ENCODE results near the gene TEAD1.

DNA sequence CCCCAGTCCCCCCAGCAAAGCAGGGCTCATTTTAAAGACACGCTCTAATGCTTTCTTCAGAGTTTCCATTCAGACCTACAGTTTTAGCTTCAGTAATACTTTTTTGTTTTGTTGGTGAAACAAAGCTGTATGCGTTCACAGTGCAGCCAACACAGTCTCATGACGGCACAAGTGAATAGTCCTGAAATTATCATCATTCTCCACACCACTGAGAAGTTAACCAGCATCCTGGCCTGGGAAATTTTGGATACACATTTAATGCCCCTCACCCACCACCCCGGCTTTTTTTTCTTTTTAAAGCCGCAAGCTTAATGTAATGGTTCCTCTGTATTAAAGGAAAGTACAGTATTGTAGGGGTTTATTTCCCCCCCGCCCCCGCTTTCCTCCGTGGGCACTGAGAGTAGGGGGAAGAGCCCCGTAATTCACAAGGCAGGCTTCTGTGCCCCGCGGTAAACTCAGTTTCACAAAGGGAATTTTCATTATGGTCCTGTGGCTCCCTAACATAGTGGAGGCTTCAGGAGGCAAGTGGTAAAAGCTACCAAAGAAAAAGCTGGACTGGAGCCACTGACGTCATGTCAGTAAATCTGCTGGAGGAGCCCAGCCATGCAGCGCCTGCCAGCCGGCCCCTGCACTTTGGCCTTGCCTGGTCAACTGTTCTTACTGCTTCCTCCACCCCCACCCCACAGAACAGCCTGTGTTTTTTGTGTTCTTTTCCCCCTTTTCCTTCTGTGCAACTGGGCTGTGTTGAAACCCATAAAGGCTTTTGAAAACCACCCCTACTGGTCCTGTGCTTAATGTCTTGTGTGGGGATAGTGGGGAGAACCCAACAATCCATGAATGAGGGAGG lies 18.2 kb downstream of the TEAD1 start:
- no peak for TF ChIP-seq CTCF (IDR thresholded peaks at IDR 0.05; ENCODE audit: low read depth, low read length, poor library complexity, severe bottlenecking)
- no peak for TF ChIP-seq EZH2phosphoT487 (IDR thresholded peaks at IDR 0.05; ENCODE audit: borderline replicate concordance, low read length)
